ENCODE measurements around the gene FRMD5. TPM values are rescaled to one million over a fixed set of nuclear protein-coding genes. Genes with fewer than 3 reads are reported as not detected.
"Not testable (repeated sequence)": the region's sequence is repeated elsewhere in the genome, so short reads cannot be mapped to it uniquely, and the experiment has no call there.

Gene FRMD5
- total RNA-seq, 2 donors from 2014 or later = 3.6 to 7.0 TPM

GRCh38 chr15:43845421-43845820 lies 349.6 kb downstream of the FRMD5 start:
- Mint-ChIP-seq H3K27ac (no peak overlapping the region), H3K4me3 (no peak overlapping the region), H3K27me3 (ENCODE audit: insufficient read depth) (no peaks in the 10 kb centered on the region), H3K9me3 (no peaks in the 10 kb centered on the region), H3K36me3 (ENCODE audit: low read depth) (peaks cover 31% of the 10 kb centered on the region), H3K4me1 (no peaks in the 10 kb centered on the region)
- H3K4me1 ChIP-seq (ENCODE audit: control insufficient read depth, insufficient read depth, low read length) = no peaks in the 10 kb centered on the region
- no peaks in the 10 kb centered on the region for H3K27me3 ChIP-seq (ENCODE audit: control insufficient read depth, insufficient read depth, low read length, poor library complexity, severe bottlenecking)
- no peak overlapping the region for H3K9ac ChIP-seq (ENCODE audit: extremely low read depth, low read length, poor library complexity, severe bottlenecking)
- DNase-seq = no peak
- no peak overlapping the region for H3K27ac ChIP-seq (ENCODE audit: low read depth, low read length)
- H3K36me3 ChIP-seq (ENCODE audit: control insufficient read depth, insufficient read depth, low read length) = peaks cover 44% of the 10 kb centered on the region
- H3K4me3 ChIP-seq (ENCODE audit: low read length) = no peak overlapping the region
- TF ChIP-seq, protein P1, sequence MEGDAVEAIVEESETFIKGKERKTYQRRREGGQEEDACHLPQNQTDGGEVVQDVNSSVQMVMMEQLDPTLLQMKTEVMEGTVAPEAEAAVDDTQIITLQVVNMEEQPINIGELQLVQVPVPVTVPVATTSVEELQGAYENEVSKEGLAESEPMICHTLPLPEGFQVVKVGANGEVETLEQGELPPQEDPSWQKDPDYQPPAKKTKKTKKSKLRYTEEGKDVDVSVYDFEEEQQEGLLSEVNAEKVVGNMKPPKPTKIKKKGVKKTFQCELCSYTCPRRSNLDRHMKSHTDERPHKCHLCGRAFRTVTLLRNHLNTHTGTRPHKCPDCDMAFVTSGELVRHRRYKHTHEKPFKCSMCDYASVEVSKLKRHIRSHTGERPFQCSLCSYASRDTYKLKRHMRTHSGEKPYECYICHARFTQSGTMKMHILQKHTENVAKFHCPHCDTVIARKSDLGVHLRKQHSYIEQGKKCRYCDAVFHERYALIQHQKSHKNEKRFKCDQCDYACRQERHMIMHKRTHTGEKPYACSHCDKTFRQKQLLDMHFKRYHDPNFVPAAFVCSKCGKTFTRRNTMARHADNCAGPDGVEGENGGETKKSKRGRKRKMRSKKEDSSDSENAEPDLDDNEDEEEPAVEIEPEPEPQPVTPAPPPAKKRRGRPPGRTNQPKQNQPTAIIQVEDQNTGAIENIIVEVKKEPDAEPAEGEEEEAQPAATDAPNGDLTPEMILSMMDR (conservative IDR thresholded peaks at IDR 0.05) = no peak
- no peaks in the 10 kb centered on the region for H3K9me3 ChIP-seq (ENCODE audit: control insufficient read depth, low read length)

- H3K4me1 ChIP-seq (ENCODE audit: control insufficient read depth, insufficient read depth, low read length); H3K9ac ChIP-seq (ENCODE audit: extremely low read depth, low read length, poor library complexity, severe bottlenecking); H3K4me3 Mint-ChIP-seq; H3K27ac ChIP-seq (ENCODE audit: low read depth, low read length); H3K4me1 Mint-ChIP-seq; H3K27me3 Mint-ChIP-seq (ENCODE audit: insufficient read depth); H3K27ac Mint-ChIP-seq; DNase-seq; H3K9me3 Mint-ChIP-seq; H3K9me3 ChIP-seq (ENCODE audit: control insufficient read depth, low read length); H3K4me3 ChIP-seq (ENCODE audit: low read length); H3K27me3 ChIP-seq (ENCODE audit: control insufficient read depth, insufficient read depth, low read length, poor library complexity, severe bottlenecking): not testable (repeated sequence)
- H3K36me3 Mint-ChIP-seq (ENCODE audit: low read depth) = peaks cover 30% of the 10 kb centered on the region
- peaks cover 22% of the 10 kb centered on the region for H3K36me3 ChIP-seq (ENCODE audit: control insufficient read depth, insufficient read depth, low read length)
- WGBS, 2 experiments (ENCODE audit: insufficient coverage in 1 of 2, insufficient read length in 1 of 2) = 93 to 96% methylated on average over 3 to 6 of the region's 6 CpGs
Measured at GRCh38 chr15:43832485-43832884, 362.6 kb downstream of the FRMD5 start.

GRCh38 chr15:43831519-43832052 lies 363.5 kb downstream of the FRMD5 start:
- not testable (repeated sequence) for H3K27ac ChIP-seq (ENCODE audit: low read depth, low read length)

DNA sequence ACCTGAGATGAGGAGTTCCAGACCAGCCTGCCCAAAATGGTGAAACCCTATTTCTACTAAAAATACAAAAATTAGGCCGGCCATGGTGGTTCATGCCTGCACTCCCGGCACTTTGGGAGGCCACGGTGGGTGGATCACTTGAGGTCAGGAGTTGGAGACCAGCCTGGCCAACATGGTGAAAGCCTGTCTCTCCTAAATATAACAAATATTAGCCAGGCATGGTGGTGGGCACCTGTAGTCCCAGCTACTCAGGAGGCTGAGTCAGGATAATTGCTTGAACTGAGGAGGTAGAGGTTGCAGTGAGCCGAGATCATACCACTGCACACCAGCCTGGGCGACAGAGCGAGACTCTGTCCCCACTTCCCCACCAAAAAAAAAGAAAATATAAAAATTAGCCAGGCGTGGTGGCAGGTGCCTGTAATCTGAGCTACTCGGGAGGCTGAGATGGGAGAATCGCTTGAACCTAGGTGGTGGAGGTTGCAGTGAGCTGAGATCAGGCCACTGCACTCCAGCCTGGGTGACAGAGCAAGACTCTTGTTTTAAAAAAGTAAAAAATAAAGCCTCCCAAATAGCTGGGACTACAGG lies 364.3 kb downstream of the FRMD5 start:
- H3K4me1 ChIP-seq (ENCODE audit: control insufficient read depth, insufficient read depth, low read length); H3K27me3 ChIP-seq (ENCODE audit: control insufficient read depth, insufficient read depth, low read length, poor library complexity, severe bottlenecking); H3K4me3 Mint-ChIP-seq; H3K9me3 ChIP-seq (ENCODE audit: control insufficient read depth, low read length); H3K9ac ChIP-seq (ENCODE audit: extremely low read depth, low read length, poor library complexity, severe bottlenecking); H3K4me3 ChIP-seq (ENCODE audit: low read length); H3K27ac ChIP-seq (ENCODE audit: low read depth, low read length); H3K27me3 Mint-ChIP-seq (ENCODE audit: insufficient read depth); H3K27ac Mint-ChIP-seq; H3K9me3 Mint-ChIP-seq; DNase-seq; H3K4me1 Mint-ChIP-seq: not testable (repeated sequence)
- peaks cover 22% of the 10 kb centered on the region for H3K36me3 Mint-ChIP-seq (ENCODE audit: low read depth)
- WGBS, 2 experiments (ENCODE audit: insufficient coverage in 1 of 2, insufficient read length in 1 of 2) = 87 to 98% methylated on average over 5 to 9 of the region's 9 CpGs
- peaks cover 14% of the 10 kb centered on the region for H3K36me3 ChIP-seq (ENCODE audit: control insufficient read depth, insufficient read depth, low read length)

More at GRCh38 chr15:43831519-43832052, 363.5 kb downstream of the FRMD5 start:
- not testable (repeated sequence) for H3K9me3 Mint-ChIP-seq; H3K4me1 ChIP-seq (ENCODE audit: control insufficient read depth, insufficient read depth, low read length); H3K27me3 Mint-ChIP-seq (ENCODE audit: insufficient read depth); H3K9me3 ChIP-seq (ENCODE audit: control insufficient read depth, low read length); H3K27ac Mint-ChIP-seq; H3K4me3 Mint-ChIP-seq; H3K4me1 Mint-ChIP-seq; H3K27me3 ChIP-seq (ENCODE audit: control insufficient read depth, insufficient read depth, low read length, poor library complexity, severe bottlenecking); H3K4me3 ChIP-seq (ENCODE audit: low read length); DNase-seq; H3K9ac ChIP-seq (ENCODE audit: extremely low read depth, low read length, poor library complexity, severe bottlenecking)
- WGBS, 2 experiments (ENCODE audit: insufficient coverage in 1 of 2, insufficient read length in 1 of 2) = 95 to 98% methylated on average over 13 to 14 of the region's 14 CpGs
- H3K36me3 Mint-ChIP-seq (ENCODE audit: low read depth) = peaks cover 26% of the 10 kb centered on the region
- H3K36me3 ChIP-seq (ENCODE audit: control insufficient read depth, insufficient read depth, low read length) = peaks cover 22% of the 10 kb centered on the region

- H3K36me3 Mint-ChIP-seq (ENCODE audit: low read depth) = peaks cover 17% of the 10 kb centered on the region
- 95 to 96% methylated on average over 8 to 9 of the region's 9 CpGs for WGBS, 2 experiments (ENCODE audit: insufficient coverage in 1 of 2, insufficient read length in 1 of 2)
- DNase-seq; H3K36me3 ChIP-seq (ENCODE audit: control insufficient read depth, insufficient read depth, low read length); H3K27ac ChIP-seq (ENCODE audit: low read depth, low read length); H3K27me3 Mint-ChIP-seq (ENCODE audit: insufficient read depth); H3K4me1 Mint-ChIP-seq; H3K4me1 ChIP-seq (ENCODE audit: control insufficient read depth, insufficient read depth, low read length); H3K27ac Mint-ChIP-seq; H3K4me3 ChIP-seq (ENCODE audit: low read length); H3K9me3 ChIP-seq (ENCODE audit: control insufficient read depth, low read length); H3K4me3 Mint-ChIP-seq; H3K27me3 ChIP-seq (ENCODE audit: control insufficient read depth, insufficient read depth, low read length, poor library complexity, severe bottlenecking); H3K9me3 Mint-ChIP-seq; H3K9ac ChIP-seq (ENCODE audit: extremely low read depth, low read length, poor library complexity, severe bottlenecking): not testable (repeated sequence)
Measured at GRCh38 chr15:43829951-43830540, 365.0 kb downstream of the FRMD5 start.

All from endodermal cell (in vitro differentiated cells).